Fibroblast of gingiva (primary cell): ENCODE data around the gene SIGLEC15.
"Not testable (repeated sequence)": the region's sequence is repeated elsewhere in the genome, so short reads cannot be mapped to it uniquely, and the experiment has no call there.

ENCODE experiments used
- DNase-seq: peaks from one replicate; pipeline ENCODE4 v3.0.0-alpha.2; 2011; ENCODE audit warnings: low read depth

SIGLEC15 gene, protein sequence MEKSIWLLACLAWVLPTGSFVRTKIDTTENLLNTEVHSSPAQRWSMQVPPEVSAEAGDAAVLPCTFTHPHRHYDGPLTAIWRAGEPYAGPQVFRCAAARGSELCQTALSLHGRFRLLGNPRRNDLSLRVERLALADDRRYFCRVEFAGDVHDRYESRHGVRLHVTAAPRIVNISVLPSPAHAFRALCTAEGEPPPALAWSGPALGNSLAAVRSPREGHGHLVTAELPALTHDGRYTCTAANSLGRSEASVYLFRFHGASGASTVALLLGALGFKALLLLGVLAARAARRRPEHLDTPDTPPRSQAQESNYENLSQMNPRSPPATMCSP

DNA sequence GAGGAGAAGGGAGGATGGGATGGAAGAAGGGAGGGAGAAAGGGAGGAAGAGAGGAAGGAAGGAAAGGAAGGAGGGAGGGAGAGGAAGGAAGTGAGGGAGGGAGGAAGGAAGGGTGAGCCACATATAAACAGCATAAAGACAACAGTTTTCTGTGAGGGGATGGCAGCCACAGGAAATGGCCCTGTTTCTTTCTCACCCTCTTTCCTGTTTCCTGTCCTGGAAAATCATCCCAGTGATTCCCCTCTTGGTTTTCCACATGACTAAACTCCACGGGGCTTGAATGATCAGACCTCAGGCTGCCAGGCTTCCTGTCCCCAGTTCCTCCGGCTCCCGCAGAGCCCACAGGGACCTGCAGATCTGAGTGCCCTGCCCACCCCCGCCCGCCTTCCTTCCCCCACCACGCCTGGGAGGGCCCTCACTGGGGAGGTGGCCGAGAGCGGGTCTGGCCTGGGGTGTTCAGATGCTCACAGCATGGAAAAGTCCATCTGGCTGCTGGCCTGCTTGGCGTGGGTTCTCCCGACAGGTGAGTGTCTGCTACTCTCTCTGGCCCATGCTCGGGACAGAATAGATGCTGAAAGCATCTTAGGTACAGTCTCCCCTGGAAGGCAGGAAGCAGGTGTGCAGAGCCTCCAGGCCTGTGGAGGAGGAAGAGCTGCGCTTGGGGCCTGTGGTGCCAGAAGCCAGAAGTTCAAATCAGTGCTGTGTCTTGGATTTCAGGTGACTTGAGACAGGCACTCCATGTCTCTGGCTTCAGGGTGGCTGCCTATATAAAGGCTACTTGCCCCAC lies at the start of gene SIGLEC15:
Gene SIGLEC15, plus strand, starts transcription at position 418 of the 787 bp plus-strand sequence. Its CDS starts 54 bp downstream, at position 472.
- DNase-seq: no peak

DNA sequence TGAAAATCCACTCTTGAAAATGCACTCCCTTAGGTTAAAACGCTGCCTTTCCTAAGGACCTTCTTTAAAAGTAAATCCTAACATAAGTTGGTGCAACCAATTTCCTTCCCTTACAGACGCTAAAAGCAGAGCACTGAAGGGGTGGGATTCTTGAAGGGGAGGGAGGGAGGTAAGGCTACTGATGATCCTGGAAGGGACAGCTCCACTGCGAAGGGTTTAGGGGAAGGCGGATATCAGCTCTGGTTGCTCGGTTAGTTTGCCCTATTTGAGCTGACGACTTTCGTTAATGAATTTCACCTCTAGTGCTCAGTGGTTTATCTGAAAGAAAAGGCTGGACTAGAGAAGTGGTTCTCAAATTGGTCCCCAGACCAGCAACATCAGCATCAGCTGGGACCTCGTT lies 49.7 kb upstream of the SIGLEC15 start:
- no peak for DNase-seq

DNA sequence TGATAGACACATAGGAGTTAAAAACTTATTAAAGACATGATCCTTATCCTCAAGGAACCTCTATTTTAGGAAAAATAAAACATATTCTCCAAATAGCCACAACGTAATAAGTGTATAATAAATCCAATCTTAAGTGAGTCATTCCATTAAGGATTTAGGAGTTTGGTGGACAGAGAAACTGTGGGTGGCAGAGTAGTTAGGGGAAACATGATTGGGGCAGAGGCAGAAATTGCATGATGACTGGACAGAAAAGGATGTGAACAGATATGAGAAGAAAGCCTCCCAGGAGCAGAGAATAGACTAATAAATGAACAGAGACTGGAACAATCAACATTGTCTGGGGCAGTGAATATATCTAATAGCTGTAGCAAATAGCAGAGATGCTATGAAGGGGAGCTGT lies 48.1 kb upstream of the SIGLEC15 start:
- DNase-seq: peak; percentile 17

DNA sequence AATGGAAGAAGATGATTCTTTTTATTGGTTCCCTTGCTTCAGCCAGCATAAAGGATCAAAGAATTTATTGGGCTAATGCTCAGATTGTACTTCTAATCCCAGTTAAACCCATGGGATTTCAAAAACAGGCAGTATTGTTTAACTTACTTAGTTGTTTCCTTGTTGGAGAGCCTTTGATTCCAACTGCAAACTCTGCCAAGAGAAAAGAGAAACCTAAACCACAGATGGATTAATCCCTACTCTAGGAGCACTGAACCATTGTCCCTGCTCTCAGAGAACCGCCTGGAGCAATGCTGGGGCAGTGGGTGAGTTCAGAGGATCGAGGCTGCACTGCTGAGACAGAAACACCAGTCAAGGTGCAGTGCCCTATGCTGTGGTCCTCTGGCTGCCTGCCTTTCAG lies 44.9 kb upstream of the SIGLEC15 start:
- DNase-seq: peak; percentile 49

DNA sequence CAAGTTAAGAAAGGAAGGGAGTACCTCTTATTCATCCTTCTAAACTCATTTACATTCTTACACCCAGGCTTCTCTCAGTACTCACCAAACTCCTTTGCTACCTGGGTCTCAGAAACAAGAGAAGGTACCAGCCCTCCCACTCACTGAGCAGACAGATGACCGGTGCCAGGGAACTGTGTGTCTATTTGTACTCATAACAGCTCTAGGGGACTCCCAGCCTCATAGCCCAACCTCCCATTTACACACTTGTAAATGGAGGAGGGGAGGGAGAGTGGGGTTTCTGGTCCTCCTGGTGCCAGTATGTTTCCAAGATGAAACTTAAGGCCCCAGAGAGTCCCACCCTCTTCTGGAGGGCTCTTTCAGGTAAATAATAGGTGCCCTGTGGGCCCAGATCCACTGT lies 42.8 kb upstream of the SIGLEC15 start:
- DNase-seq: no peak

DNA sequence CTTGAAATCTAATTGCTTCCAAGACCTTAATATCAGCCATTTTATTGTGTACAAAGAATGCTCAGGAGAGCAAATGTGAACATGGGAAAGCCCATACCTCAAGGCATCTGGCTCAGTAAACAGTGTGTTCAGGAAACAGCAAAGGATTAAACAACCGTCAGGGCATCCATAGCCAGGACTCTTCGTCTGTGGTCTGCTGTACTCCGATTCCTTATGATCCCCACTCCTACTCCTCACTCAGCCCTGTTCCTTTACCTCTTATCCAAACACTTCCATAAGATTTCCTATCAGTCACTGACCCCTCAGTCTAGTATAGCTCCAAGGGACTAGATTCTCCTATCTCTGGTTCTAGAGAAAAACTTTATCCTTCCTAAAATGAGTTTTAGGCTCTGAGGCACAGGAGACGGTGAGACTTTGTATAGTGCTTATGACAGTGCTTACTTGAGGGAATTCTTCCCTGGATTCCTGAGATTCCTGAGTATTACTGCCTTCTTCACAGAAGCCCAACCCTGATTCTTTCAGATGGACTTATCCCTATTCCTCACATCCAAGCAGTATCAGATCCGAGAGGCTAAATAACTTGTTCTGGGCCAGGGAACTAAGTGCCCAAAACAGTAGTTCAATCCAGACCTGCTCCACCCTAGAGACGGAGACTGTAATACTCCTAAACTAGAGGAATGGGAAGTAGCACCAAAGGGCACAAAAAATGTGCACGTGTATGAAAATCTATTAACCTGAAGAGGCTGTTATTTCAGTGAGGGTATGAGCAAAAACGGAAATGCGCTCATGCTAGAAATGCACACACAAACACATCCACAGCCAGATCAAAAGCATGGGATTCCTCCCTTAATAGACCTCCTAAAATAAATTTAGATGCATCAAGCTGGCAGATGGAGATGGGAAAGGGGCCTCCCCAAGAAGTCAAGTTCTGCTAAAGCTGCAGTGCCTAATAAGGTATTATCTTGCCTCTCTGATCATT lies 42.1 kb upstream of the SIGLEC15 start:
- DNase-seq: peak; percentile 34

DNA sequence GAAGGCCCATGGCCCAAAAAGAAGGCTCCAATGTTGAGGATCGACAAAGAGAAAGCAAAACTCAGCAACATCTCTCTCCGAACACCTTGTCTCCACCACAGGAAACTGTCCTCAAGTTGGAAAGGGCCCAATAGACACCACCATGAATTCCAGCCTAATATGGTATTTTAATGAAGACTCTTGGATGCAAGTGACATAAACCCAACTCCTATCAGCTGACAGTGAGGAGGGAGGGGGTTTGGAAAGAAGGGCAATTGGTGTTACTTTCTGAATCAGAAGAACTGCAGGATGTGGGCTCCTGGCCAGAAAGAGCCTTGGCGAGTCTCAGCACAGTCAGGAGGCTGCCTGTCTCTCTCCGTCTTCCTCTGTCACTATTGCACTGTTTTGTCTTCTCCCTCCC lies 40.3 kb upstream of the SIGLEC15 start:
- no peak for DNase-seq

DNA sequence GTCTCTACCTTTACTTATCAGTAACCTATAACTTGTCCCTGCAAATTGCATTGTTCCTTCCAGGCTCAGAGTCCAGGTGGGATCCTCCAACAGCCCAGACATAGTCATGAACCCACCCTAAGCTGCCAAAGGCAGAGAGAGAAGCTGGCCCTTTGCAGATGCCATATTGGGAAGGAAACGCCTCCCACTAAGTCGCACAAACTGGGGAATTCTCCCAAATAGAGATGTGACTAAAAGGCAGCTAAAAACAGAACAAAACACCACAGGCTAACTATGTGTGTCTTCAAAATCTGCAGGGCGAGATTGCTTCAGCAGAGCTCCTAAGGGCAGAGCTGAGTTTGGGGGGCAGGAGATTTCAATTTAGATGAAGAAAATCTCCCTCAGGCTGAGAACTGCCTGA lies 38.5 kb upstream of the SIGLEC15 start:
- DNase-seq: no peak

DNA sequence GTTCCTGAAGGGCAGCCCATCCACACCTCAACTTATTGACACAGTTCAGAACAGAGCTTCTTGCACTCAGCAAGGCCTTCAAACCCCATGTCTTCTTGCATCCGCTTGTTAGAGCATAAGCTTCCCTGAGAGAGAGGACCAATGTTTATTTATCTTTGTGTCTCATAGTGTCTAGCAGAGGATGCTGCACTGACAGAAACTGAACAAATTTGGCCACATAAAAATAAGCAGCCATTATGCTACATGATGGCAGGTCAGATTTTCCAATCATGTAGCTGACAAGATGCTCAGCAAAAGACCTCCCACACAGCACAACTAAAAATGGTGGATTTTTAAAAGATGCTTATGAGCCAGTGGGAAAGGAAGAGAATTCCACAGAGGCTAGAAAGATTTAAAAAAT lies 38.1 kb upstream of the SIGLEC15 start:
- DNase-seq: no peak

DNA sequence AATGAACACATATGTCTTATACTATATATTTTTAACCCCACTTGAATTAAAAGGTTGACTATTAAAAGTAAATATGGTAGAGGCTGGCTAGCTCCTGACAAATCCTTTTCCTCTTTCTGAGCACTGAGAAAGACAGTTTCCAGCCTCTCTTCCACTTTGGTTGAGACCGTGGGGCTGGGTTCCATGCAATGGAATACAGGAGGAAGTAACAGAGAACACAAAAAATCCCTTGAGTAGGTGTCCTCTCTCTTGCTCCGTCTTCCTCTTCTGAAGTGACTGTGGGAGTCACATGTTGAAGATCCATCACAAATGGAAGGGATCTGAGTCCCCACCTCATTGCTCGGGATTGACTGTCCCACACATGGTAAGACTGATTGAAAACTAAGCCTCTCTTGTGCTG lies 36.6 kb upstream of the SIGLEC15 start:
- DNase-seq: no peak

DNA sequence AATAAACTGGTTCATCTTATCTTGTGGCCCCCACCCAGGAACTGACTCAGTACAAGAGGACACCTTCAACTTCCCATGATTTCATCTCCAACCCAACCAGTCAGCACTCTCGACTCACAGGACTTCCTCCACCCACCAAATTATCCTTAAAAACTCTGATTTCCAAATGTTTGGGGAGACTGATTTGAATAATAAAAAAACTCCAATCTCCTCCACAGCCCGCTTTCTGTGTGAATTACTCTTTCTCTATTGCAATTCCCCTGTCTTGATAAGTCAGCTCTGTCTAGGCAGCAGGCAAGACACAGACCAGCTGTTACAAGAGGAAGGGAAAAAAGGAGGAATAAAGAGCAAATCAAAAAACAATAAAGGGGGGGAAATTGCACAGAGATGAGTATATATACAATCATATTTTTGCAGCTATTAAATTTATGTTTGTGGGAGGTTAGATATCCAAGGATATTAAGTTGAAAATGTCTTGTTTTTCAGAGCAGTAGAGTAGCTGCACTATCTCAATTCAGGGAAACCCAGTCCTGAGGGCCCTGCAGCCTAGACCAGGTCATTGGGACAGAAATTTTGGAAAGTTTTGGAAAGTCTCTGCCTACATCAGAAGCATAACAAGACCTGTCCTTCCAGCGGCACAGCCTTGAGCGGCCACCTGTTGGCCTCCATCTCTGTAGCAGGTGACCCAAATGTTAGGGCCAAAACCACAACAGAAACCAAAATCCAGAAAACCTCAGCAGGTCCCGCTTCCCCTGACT lies 32.8 kb upstream of the SIGLEC15 start:
- DNase-seq: no peak

DNA sequence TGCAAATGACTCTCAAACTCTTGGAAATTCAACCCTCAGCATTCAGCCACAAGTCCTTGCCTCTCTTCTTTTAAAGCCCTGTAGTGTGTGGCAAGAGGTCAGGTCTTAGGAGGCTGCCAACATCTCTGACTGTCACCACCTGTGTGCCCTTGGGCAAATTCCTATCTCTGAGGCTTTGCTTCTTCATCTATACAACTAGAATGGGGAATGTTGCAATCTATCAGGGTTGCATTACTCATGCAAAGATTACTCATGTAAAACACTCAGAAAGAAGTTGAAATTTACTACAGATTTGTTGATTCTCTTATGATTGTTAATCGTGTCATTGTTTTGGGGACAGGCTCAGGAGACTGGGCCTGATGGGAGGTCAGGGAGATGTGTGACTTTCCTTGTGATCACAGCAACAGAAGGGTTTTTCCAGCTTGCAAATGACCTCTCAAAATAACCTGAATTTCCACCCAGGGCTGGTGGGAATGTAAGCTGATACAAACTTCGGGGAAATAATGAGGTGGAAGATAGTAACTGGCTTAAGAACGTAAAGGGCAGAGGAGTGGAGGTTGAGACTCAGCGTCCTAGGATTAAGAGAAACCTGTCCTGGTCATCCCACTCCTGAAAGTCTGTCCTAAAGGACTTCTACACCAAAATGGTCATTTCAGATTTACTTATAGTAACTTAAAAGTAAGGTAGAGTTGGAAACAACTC lies 32.1 kb upstream of the SIGLEC15 start:
- DNase-seq: peak; percentile 91

DNA sequence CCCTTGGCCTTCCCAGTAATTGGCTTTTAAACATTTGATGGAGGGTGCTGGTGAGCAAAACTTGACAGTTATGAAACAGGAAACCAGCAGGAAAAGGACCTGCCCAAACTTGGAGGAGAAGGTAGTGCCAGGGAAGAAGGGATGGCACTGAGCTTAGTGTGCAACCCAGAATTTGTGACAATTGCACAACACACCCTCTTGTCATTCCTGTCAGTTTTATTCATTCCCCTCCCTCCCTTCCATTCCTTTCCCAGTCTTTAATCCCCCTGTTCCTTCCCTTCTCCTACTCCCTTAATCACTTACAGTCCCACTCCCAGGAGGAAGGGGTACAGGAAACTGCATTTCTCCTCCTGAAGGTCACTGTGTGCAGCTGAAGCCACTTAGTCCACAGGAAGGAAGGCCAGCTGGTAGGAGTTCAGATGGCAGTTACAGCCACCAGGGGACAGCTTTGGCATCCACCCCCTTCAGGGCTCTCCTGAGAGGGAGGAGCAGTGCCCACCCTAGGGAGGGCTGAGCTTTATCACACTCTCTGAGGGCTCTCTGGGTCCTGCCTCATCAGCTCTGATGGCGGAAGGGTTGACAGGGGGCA lies 24.0 kb upstream of the SIGLEC15 start:
- no peak for DNase-seq

DNA sequence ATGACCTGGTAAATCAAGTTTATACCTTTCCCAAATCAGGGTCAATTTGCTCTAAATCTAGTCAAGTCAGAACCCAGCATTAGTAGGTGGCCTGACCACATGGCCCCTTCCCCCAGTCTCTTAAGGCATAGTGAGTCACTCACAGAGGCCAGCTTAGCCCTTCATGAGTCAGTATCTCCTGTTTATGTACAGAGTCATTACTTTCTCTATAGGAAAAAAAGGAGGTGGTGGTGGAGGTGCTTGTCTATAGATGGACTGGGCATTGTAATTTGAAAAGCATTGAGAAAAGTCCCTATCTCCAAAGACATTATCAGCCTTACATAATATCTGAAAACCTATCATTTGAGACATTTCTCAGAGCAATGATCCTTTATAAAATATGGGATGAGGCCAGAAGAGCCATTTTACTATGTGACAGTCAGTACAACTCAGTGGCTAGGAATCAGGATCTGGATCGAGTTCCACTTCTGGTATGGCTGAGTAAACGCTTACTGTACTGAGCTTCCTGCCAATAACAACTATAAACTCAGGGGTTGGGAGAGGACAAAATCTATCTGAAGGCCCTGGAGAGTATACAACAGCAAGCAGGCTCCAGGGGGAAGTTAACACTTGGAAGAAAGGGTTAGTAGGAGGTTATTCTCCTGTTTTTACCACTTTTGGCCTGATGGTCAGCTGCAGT lies 22.5 kb upstream of the SIGLEC15 start:
- DNase-seq: peak; percentile 92

DNA sequence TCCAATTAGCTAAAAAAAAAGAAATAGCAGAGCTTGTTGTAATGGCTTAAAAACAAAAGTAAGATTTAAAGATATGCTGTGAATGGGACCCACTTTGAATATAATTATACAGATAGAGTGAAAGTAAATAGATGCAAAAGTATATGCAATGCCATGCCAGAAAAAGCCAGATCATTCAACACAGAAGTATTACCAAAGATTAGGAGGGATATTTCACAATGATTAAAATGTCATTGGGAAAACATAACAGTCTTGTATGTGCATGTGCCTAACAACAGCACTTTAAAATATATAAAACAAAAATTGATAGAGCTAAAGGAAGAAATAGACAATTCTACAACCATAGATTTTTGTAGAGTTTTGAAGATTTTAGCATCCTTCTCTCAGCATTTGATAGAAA lies 19.9 kb upstream of the SIGLEC15 start:
- DNase-seq: no peak

DNA sequence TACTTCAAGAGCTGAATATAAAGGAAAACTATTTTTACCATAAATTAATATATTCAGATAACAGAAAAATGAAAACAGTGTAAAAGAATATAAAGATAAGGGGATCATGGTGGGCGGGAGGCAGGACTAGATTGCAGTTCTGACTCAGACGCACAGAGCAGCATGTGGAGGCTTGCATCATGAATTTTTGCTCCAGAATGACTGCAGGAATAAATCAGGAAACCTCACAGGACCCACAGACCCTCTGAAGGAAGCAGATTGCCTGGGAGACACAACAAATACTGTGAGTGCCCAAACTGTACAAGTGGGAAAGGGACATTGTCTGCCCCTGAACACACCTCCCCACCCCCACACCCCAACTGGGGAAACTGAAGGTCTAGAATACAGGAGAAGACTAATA lies 19.2 kb upstream of the SIGLEC15 start:
- no peak for DNase-seq

DNA sequence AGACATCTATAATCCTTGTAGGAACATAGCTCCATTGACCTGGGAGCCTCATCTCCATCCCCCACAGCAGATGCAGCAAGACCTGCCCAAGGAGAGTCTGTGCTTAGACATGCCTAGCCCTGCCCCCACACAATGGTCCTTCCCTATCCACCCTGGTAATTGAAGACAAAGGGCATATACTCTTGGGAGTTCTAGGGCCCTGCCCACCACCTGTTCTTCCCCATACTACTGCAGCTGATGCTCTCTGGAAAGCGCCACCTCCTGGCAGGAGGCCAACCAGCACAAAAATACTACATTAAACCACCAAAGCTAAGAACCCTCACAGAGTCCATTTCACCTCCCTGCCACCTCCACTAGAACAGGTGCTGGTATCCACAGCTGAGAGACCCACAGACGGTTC lies 18.3 kb upstream of the SIGLEC15 start:
- not testable (repeated sequence) for DNase-seq

DNA sequence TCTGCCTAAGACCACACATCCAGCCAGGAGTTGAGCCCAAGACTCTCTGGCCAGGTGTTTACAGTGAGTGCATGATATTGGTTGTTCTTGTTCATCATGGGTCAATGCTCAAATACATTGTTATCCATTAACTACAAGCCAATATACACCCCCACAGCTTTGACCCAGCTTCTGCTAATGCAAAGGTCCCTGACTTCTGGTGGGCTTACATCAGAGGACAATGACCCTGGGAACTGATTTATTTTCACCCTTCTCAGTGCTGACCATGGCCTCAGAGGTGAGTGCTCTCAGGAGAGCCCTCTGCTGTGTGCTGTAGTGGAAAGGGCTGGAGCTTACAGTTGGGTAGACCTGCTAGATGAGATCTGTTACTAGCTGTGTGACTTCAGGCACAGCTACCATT lies 10.7 kb upstream of the SIGLEC15 start:
- not testable (repeated sequence) for DNase-seq

DNA sequence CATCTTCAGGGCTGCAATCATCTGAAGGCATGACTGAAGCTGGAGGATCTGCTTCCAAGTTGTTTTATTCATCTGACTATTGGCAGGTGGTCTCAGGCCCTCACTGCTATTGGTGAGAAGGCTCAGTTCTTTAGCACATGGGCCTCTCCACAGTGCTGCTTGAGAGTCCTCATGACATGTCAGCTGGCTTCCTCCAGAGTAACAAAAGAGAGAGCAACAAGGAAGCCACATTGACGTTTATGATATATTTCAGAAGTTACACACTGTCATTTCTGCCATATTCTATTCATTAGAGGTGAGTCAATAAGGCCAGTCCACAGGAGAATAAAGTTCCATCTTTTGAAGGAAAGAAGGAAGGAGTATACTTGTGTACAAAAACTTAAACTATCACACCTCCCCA lies 7.9 kb upstream of the SIGLEC15 start:
- no peak for DNase-seq

DNA sequence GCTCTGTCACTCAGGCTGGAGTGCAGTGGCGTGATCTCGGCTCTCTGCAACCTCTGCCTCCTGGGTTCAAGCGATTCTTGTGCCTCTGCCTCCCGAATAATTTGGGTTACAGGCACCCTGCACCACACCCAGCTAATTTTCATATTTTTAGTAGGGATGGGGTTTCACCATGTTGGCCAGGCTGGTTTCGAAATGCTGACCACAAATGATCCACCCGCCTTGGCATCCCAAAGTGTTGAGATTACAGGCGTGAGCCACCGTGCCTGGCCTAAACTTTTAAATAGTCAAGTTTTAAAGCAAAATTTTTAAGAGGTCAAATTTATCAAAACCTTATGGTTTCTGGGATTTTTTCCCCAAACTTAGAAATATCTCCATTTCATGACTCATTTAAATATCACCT lies 6.7 kb upstream of the SIGLEC15 start:
- DNase-seq: peak; percentile 72
